ENCODE results near the gene KMT2E.
A peak's percentile ranks its signal among the peaks of the same experiment; 100 is the strongest.
"Not testable (repeated sequence)": the region's sequence is repeated elsewhere in the genome, so short reads cannot be mapped to it uniquely, and the experiment has no call there.

The KMT2E gene

DNA sequence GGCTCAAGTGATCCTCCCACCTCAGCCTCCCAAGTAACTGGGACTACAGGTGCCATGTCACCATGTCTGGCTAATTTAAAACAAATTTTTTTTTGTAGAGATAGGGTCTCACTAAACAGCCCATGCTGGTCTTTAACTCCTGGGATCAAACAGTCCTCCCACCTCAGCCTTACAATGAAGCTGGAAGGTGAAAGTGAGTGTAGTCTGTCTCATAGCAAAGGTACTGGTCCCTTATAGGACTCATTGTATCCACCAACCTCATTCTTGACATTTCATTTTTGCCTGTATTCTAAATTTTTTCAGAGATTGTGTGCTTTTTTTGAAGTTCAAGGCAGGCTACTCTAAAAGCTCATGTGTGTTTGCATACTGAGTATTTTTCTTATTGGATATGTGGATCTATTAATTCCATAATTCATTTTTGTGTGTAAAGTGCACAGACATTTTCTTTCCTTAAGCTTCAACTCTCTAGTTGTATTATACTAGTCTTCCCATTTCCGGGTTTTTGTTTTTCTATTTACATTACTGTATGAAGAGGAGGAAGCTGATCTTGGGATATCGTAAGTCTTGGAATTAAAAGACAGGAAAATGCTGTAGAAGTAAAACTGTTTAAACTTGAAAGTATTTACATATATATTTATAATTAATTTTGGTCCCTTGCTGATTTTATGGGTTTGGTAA is 13.3 kb downstream of the KMT2E start:
- no peak for DNase-seq

GRCh38 chr7:105028004-105028403 is 14.0 kb downstream of the KMT2E start:
- DNase-seq: no peak

DNA sequence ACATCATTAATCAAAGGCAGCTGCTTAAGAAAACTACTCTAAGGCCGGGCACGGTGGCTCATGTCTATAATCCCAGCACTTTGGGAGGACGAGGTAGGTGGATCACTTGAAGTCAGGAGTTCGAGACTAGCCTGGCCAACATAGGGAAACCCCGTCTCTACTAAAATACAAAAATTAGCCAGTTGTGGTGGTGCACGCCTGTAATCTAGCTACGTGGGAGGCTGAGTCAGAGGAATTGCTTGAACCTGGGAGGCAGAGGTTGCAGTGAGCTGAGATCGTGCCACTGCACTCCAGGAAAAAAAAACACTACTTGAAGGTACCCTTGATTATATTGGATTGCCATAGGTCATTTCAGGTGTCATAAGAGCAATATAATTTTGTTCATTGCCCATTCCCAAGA is 14.9 kb downstream of the KMT2E start:
- DNase-seq: not testable (repeated sequence)

- DNase-seq: no peak
These were observed 16.4 kb downstream of the KMT2E start for GRCh38 chr7:105030447-105030846.

GRCh38 chr7:105032553-105033214 is 18.7 kb downstream of the KMT2E start:
- DNase-seq: no peak

DNA sequence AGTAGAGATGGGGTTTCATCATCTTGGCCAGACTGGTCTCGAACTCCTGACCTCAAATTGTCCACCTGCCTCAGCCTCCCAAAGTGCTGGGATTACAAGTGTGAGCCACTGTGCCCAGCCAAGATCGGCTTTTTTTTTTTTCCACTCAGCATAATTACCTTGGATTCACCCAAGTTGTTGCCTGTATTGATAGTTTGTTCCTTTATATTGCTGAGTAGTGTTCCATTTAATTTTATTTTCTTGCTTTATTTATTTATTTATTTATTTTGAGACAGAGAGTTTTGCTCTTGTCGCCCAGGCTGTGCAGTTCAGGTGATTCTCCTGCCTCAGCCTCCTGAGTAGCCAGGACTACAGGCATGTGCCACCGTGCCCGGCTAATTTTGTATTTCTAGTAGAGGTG is 21.3 kb downstream of the KMT2E start:
- no peak for DNase-seq

DNA sequence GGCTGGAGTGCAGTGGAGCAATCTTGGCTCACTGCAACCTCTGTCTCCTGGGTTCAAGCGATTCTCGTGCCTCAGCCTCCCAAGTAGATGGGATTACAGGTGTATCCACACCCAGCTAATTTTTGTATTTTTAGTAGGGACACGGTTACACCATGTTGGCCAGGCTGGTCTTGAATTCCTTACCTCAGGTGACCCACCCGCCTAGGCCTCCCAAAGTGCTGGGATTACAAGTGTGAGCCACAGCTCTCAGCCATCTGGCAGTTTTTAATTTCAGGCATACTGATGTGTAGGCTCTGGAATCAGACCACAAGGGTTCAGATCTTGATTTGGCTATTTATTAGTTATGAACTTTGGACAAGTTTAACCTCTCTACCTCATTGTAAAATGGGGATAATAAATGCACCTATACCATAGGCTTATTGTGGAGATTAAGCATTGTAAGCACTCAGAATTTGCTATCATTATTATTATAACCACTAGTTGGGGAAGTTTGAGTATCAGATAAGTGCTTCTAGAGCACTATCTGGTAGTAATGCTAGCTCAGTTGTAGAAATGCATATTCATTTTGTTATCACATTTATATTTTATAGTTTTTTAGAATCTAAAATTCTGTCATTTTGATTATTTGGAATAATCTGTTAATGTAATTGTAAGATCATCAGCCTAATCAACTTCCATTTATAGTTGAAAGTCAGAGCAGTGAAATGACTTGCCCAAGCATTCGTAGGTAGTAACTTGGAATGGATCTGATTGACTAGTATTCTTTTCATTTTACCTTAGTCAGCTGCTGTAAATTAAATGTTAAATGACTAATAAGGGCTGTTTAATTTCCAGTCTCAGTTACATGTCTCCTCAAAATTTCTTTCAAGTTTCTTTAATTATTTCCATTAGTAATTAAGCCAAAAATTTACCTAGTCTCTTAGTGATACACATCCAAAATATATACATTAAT is 22.5 kb downstream of the KMT2E start:
- no peak for DNase-seq

GRCh38 chr7:105037319-105037718 is 23.3 kb downstream of the KMT2E start:
- no peak for DNase-seq

- no peak for DNase-seq
These were observed 30.6 kb downstream of the KMT2E start for GRCh38 chr7:105044449-105045070.

DNA sequence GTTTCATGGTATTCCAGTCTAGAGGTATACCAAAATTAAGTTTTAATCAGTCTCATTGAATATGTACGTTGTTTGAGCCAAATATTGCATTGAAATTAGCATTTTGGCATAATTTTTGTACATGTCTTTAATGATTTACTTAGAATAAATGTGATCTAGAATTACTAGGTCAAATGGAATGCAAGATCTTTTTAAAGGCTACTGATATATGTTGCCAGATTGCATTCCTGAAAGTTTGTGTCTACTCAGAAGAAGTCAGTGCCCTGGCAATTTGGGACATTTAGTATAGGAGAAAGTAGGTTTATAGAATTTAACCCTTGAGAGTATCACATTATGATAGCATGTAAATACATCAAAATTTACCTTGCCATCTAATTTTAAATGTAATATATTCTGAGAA is 32.4 kb downstream of the KMT2E start:
- DNase-seq: peak; percentile 79

DNA sequence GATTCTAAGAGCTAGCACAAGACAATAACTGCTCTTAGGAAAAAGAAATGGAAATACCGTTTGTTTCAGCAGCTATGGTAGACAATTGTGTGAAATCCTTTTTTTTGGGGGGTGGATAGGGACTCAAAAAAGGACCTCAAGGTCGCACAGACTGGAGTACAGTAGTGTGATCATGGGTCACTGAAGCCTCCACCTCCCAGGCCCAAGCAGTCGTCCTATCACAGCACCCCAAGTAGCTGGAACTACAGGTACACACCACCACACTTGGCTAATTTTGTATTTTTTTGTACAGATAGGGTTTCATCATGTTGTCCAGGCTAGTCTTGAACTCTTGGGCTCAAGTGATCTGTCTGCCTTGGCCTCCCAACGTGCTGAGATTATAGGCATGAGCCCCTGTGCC is 33.9 kb downstream of the KMT2E start:
- no peak for DNase-seq

DNA sequence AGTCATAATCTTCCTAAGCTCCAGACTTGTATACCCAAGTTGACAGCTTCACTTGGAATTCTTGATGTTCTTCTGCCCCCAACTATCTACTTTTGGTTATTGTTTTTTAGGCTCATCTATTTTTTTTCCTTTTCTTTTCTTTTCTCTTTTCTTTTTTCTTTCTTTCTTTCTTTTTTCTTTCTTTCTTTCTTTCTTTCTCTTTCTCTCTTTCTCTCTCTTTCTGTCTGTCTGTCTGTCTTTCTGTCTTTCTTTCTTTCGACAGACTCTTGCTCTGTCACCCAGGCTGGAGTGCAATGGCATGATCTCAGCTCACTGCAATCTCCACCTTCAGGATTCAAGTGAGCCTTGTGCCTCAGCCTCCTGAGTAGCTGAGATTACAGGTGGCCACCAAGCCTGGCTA is 36.5 kb downstream of the KMT2E start:
- no peak for DNase-seq

DNA sequence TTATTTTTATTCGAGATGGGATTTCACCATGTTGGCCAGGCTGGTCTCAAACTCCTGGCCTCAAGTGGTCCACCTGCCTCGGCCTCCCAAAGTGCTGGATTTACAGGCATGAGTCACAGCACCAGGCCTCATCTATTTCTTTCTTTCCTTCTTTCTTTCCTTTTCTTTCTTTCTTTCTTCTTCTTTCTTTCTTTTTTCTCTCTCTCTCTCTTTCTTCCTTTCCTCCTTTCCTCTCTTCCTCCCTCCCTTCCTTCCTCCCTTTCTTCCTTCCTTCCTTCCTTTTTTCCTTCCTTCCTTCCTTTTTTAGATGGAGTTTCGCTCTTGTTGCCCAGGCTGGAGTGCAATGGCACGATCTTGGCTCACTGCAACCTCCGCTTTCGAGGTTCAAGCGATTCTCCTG is 36.9 kb downstream of the KMT2E start:
- DNase-seq: not testable (repeated sequence)

DNA sequence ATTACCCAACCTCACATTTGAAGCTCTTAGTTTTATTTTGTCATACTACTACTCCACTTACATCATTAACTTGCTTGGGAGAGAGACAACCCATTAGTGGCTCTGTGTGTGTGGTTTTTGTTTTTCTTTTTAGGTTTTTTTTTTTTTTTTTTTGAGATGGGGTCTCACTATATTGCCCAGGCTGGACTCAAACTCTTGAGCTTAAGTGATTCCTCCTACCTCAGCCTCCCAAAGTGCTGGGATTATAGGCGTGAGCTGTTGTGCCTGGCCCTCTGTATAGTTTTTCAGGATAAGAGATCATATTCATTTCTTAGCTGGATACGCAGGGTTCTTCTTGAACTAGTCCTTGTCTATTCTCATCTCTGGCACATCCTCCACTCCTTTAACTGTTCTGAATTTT is 41.1 kb downstream of the KMT2E start:
- no peak for DNase-seq

- no peak for DNase-seq
These were observed 41.6 kb downstream of the KMT2E start for GRCh38 chr7:105055621-105056020.

DNA sequence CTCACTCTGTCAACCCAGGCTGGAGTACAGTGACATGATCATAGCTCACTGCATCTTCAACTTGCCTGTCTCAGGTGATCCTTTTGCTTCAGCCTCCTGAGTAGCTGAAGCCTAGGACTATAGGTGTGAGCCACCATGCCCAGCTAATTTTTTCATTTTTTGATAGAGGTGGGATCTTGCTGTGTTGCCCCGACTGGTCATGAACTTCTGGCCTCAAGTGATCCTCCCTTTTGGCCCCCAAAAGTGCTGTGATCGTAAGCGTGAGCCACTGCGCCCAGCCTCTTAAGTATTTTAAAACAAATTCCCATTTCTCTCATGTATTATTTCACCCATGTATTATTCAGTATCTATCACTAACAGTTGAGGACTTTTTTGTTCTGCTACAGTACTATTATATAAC is 43.5 kb downstream of the KMT2E start:
- no peak for DNase-seq

DNA sequence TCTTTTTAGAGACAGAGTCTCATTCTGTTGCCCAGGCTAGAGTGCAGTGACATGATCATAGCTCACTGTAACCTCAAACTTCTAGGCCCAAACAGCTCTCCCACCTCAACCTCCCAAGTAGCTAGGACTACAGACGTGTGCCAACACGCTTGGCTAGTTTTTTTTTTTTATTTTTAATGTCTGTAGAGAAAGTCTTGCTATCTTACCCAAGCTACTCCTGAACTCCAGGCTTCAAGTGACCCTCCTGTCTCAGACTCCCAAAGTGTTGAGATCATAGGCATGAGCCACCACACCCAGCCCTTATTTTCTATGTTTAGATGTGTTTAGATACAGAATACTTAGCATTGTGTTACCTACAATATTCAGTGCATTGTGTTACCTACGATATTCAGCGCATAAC is 46.4 kb downstream of the KMT2E start:
- DNase-seq: peak; percentile 7

DNA sequence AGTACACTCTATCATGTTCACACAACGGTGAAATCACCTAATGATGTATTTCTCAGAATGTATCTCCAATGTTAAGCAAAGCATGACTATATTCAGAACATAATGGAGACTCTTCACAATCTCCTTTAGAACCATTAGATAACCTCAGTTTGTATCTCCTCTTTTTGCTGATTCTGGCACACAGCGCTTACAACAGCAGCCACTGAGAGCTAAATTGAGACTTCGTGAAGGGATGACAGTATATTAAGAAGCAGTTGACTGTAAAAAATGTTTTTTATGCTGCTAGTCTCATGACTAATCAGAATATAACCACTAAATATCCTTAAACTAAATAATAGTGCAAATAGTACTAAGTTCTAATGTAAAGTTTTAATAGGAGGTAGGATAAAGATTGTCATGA is 46.9 kb downstream of the KMT2E start:
- peak; percentile 15 for DNase-seq

DNA sequence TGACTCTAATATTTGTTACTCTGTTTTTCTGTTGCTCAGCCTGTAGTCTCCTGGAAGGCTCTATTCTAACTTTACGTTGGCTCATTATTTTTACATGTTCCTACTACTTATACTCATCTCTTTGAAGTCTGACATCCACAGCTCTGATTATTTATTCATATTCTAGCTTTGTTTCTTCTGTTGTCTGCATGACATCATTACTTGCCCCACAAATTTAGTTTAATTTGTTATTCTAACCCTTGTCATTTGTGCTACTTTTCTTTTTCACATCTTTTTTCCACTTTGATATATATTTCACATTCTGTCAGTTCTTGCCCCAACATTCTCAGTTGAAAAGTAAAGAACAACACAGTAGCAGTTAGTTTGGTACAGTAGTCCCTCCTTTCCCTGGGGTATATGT is 51.1 kb downstream of the KMT2E start:
- DNase-seq: no peak

DNA sequence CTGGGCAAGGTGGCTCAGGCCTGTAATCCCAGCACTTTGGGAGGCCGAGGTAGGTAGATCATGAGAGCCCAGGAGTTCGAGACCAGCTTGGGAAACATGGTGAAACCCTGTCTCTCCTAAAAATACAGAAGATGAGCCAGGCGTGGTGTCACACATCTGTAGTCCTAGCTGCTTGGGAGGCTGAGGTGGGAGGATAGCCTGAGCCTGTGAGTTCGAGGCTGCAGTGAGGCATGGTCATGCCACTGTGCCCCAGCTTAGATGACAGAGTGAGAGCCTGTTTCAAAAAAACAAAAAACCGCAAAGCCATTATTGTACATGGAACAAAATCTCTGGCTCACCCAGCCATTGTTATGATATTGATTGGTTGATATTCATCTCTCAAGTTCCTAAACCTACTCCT is 53.7 kb downstream of the KMT2E start:
- DNase-seq: no peak

- DNase-seq: no peak
These were observed 54.9 kb downstream of the KMT2E start for GRCh38 chr7:105068886-105069285.

DNA sequence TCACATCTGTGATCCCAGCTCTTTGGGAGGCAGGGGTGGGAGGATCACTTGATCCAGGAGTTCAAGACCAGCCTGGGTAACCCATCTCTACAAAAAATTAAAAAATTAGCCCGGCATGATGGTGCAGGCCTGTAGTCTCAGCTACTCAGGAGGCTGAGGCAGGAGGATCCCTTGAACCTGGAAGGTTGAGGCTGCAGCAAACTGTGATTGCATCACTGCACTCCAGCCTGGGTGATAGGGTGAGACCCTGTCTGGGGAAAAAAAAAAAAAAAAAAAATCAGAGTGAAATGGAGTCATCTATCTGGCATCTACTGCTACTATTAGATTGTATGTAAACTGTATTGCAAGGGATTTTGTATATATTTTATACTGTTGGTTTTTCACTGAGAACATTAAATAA is 59.1 kb downstream of the KMT2E start:
- DNase-seq: no peak

DNA sequence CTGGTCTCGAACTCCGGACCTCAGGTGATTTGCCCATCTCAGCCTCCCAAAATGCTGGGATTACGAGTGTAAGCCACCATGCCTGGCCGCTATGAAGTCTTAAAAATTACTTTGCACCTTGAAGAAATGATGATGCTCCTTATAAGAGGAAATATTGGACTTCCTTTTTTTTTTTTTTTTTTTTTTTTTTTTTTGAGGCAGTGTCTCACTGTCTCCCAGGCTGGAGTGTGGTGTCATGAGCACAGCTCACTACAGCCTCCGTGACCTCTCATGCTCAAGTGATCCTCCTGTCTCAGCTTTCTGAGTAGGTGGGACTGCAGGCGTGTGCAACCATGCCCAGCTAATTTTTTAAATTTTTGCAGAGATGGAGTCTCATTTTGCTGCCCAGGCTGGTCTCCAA is 65.3 kb downstream of the KMT2E start:
- no peak for DNase-seq

All from fibroblast of skin of back (primary cell).